GM12874 (cell line): Measurements from ENCODE around the gene TMC4.

Experiments
- TF ChIP-seq, protein P1 (sequence below): IDR thresholded peaks from 2 replicates; pipeline ENCODE4 v1.5.1; 2011; ENCODE audit warnings: low read depth, mild to moderate bottlenecking, control low read depth, low read length, moderate library complexity; ENCODE audit not compliant: insufficient read depth

TMC4 gene

DNA sequence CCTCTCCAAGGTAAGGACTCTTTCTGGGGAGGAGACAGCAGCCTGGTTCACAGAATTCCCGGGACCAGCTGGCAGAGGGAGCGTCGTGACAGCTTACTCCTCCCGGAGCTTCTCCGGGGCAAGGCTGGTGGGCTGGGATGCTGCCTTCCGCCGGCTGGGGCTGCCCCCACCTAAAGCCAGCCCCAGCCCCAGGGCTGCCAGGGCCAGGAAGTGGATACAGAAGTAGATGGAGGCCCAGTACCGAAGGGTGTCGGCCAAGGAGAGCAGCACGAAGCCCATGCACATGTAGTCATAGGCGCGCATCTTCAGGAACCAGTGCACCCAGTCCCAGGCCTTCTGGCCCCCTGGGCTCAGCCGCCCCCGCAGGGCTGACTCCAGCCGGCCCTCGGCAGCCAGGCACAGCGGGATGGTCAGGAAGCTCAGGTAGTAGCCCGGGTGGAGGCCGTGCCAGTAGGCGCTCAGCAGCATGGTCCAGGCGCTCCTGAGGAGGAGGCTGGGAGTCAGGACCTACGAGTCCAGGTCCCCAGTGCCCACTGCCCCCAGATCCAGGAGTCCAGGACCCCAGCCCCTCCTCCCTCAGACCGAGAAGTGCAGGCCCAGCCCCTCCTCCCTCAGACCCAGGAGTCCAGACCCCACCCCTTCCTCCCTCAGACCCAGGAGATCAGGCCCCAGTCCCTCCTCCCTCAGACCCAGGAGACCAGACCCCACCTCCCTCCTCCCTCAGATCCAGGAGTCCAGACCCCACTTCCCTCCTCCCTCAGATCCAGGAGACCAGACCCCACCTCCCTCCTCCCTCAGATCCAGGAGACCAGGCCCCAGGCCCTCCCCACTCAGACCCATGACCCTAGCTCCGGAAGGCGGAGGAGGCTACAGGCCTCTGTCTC lies 1.2 kb upstream of the TMC4 start:
- TF ChIP-seq, protein P1, sequence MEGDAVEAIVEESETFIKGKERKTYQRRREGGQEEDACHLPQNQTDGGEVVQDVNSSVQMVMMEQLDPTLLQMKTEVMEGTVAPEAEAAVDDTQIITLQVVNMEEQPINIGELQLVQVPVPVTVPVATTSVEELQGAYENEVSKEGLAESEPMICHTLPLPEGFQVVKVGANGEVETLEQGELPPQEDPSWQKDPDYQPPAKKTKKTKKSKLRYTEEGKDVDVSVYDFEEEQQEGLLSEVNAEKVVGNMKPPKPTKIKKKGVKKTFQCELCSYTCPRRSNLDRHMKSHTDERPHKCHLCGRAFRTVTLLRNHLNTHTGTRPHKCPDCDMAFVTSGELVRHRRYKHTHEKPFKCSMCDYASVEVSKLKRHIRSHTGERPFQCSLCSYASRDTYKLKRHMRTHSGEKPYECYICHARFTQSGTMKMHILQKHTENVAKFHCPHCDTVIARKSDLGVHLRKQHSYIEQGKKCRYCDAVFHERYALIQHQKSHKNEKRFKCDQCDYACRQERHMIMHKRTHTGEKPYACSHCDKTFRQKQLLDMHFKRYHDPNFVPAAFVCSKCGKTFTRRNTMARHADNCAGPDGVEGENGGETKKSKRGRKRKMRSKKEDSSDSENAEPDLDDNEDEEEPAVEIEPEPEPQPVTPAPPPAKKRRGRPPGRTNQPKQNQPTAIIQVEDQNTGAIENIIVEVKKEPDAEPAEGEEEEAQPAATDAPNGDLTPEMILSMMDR, result no peak

DNA sequence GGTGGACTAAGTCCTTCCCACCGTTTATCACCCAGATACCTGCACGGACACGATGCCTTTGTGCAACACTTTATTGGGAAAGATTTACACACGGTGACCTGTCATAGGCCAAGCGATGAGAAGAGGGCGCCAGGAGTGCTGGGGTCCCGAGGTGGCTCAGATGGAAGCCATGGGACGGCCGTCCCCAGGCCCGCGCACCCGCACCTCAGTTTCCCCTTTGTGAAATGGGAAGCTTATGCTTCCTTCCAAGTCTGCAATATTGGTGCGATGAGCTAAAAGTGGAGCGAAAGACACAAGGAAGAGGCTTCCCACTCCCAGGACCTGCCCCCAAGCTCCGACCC lies 369 bp upstream of the TMC4 start:
- TF ChIP-seq, protein P1, result no peak

- TF ChIP-seq, protein P1, result no peak
These were observed 3.7 kb downstream of the TMC4 start for GRCh38 chr19:54169149-54169740.

- TF ChIP-seq, protein P1, result peak; percentile 97
These were observed 4.6 kb downstream of the TMC4 start for GRCh38 chr19:54168174-54168917.

- TF ChIP-seq, protein P1, result no peak
These were observed 7.7 kb downstream of the TMC4 start for GRCh38 chr19:54165222-54165621.

DNA sequence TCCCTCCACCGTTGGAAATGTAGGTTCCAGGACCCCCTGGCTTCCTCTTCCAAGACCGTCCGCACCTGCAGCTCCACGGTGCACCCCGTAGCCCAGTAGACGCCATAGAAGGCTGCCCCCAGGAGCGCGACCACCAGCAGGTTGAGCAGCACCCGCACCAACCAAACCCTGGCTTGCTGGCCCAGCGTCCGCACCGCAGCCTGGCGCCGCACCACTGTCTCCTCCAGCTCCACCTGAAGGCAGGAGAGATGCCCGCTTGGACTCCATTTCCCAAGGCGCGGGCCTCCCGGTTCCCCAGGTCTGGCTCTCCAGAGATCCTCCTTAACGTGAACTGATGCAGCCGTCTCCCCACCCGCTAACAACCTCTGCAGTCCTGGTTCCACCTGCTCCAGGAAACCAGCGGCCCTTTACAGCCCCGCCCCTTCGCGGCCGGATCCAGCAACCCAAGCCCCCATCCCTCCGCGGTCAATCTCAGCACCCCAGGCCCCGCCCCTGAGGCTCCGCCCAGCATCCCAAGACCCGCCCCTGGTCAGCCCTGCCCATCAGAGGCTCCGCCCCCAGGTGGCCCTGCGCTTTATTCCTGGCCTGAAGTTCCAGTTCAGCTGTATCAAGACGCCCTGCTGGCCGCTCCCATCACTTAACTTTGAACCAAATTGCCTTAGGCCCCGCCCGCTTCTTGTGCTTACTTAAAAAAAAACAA lies 8.4 kb downstream of the TMC4 start:
- TF ChIP-seq, protein P1, result no peak

DNA sequence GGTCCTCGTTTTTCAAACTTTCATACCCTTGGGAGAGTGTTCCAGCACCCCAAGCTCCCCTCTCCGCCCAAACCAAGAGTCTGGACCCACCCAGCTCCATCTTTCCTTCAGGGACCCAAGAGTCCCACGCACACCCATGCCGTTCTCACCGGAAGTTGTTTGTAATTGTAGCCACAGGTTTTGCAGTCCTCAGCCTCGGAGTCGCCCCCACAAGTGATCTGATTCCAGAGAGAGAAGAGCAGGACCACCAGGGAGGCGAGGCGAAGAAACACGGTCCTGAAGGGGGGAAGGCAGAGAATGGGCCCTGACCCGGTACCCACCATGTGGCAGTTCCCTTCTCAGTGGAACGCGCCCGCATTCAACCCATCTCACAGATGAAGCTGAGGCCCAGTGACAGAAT lies 10.1 kb downstream of the TMC4 start:
- TF ChIP-seq, protein P1, result no peak
